A172 (cell line): ENCODE results near the gene GP9. TPM values are rescaled to one million over a fixed set of nuclear protein-coding genes. Genes with fewer than 3 reads are reported as not detected.

ENCODE experiments used
- DNase-seq: peaks from one replicate; pipeline ENCODE4 v3.0.0-alpha.2; 2015; ENCODE audit warnings: low spot score
- total RNA-seq: library from RNA; depleted of rRNA; stranded (reverse); fragments of >200 nt; shearing (Covaris generic); gene quantifications from 2 replicates; pipeline ENCODE4 v1.2.3, GENCODE V29; 2014

Gene GP9
- total RNA-seq, 1 experiment from 2014 or later, result not detected

DNA sequence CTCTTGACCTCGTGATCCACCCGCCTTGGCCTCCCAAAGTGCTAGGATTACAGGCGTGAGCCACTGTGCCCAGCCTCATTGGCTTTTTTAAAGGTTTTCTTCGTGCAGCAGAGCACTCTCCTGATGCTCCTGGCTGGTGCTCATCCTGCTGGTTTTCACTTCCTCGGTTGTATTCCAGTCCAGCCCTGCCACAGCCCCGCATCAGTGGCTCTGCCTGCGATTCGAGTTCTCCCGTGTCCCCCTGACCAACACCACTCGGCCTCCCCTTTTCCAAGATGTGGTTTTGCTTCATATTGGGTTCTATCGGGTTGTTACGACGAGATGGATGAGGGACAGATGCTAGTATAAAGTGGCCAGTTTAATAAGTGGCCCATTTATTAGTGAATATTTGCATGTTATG, 31.7 kb upstream of the GP9 start:
- no peak for DNase-seq

DNA sequence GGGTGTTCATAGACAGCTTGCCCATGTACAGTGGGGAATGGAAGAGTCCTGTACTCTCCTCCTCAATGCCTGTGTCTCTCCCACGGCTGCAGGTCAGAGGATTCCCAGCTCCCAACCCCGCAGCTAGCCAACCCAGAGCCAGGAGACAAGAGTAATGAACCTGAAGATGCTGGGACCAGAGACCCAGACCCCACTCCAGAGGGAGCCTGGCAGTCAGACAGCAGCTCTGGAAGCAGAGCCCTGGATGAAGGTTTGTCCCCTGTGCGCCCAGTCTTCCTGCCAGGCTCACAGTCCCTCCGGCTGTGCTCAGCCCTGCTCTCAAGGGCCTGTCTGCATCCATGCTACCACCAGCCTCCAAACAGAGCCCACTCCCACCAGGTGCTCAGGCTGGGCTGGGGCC, 30.0 kb upstream of the GP9 start:
- no peak for DNase-seq

DNA sequence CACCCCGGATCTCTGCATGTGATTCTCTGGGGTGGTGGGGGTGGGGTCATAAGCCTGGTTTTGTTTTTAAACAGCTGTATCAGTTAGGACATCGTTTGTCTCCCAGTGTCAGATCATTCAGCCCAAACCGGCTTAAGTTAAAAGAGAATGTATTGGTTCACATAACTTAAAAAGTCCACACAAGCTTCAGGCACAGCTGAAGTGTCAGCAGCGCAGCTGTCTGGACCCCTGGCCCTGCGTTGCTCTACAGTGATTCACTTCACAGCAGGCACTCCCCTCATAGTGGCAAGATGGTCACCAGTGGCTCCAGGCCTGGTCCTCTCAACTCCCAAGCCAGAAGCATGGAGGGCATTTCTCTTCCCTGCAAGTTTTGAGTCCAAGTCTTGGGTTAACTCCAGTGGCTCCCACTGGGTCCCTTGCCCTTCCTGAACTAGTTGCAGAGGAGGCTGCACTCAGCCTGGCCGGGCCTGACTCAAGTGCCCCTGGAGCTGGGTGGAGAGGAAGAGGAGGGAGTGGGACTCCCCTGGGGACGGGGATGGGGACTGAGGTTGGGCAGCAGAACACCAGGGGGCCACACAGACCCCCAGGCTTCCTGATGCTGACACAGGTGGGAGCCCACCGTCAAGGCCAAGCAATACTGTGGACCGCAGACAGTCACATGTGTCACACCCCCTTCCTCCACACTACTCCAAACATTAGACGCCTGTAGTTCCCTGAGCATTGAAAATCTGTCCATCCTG, 28.9 kb upstream of the GP9 start:
- DNase-seq, result no peak

DNA sequence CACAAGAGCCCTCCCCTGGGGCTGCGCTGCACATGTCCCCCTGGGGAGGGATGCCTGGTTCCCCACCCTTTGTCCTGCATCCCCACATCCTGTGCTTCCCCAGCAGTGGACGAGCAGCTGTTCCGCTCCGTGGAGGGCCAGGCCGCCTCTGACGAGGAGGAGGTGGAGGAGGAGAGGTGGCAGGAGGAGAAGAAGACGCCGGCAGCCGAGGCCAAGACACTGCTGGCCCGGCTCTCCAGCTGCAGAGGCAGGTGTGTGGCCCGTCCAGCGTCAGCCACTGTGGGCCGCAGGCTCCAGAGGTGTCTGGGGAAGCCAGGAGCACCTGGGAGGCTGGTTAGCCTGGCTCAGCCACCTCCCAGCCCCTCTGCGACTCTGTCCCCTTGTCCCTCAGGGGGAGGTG, 27.9 kb upstream of the GP9 start:
- no peak for DNase-seq

DNA sequence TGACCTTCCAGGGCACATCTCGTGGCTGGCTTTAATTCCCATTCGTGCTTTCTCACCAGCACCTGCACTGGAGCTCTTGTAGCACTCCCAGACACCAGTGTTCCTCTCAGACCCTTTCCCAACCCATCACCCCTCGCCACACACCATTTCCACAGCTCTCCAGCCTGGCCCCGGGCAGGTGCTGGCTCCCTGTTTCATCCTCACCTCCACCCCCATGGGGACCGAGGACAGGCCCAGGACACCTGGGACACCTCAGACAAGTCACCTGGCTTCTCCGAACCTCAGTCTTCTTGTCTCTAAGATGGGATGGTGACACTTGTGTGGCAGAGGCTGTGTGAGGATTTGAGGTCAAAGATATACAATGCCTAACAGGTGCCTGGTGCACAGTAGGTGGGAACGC, 27.4 kb upstream of the GP9 start:
- DNase-seq, result no peak

DNA sequence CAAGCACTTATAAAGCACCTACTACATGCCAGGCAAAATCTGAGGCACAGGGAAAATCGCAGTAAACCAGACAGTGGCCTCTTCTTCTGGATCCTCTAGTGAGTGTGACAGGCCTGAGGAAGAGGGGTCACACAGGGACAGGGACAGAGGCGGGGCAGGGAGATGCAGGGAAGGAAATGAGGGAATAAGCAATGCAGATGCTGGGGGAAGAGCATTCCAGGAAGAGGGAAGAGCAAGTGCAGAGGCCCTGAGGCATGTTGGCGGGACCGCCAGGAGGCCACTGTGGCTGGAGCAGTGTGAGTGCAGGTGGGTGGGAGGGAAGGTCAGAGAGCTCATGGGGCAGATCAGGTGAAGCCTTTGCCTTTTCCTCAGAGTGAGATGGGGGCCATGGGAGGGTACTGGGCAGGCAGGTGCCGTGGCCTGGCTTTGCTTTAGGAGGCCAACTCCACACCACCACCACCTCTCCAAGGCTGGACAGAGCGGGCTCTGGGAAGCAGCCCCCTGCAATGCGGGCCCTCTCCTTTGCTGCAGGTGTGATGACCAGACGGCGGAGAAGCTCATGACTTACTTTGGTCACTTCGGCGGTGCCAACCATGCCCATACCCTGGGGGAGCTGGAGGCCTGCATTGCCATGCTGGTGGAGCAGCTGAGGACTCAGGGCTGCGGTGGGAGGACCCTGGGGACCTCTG, 26.8 kb upstream of the GP9 start:
- no peak for DNase-seq

DNA sequence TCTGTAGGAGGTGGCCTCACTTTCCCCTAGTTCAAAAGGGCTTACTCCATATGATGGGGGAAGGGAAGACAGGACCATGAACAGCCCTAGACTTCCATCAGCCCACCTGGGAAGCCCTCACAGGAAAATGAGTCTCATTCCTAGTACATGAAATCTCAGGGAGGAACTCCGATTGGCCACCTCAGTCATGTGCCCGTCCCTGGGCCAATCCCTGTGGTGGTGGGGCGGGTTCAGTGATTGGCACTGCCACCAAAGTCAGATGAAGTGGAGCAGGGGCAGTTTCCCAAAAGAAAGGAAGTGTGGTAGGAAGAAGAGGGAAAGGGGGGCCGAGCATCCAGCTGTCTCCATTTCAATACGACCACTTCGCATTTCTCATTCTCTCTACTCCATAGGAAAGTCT, 25.9 kb upstream of the GP9 start:
- DNase-seq, result no peak

DNA sequence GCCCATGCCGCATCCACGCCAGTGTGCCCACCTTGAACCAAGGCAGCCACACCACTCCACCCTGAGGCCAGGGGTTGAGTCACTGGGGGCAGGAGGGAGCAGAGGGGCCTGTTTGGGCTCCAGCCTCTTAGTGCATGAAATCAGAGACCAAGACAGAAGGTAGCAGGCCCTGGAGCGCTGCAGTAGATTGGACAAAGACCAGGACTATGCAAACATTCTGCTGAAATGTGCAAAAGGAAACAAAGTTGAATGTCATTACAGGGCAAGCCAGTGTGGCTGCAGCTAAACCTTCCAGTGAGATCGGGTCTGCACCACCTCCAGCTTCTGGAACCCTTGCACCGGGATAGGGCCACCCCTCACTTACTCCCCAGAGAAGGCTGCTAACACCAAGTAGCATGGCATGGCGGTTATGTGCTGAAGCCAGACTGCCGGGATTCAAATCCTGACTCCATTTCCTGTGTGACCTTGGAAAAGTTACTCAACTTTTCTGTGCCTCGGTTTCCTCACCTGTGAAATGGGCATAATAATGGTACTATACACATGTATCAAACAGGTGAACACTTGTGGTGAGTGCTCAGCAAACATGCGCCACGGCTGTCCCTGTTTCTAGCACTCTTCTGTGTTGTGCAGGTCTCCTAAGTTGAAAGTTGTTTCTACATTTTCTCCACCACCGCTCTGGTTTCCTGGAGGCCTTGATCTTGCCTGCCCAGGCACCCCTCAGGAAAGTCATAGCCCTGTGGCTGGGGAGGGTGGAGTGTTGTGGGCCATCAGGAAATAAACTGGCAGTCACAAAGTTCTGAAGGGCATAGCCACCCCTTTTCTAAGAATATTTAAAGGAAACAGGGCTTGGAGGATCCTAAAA, 25.0 kb upstream of the GP9 start:
- no peak for DNase-seq

DNA sequence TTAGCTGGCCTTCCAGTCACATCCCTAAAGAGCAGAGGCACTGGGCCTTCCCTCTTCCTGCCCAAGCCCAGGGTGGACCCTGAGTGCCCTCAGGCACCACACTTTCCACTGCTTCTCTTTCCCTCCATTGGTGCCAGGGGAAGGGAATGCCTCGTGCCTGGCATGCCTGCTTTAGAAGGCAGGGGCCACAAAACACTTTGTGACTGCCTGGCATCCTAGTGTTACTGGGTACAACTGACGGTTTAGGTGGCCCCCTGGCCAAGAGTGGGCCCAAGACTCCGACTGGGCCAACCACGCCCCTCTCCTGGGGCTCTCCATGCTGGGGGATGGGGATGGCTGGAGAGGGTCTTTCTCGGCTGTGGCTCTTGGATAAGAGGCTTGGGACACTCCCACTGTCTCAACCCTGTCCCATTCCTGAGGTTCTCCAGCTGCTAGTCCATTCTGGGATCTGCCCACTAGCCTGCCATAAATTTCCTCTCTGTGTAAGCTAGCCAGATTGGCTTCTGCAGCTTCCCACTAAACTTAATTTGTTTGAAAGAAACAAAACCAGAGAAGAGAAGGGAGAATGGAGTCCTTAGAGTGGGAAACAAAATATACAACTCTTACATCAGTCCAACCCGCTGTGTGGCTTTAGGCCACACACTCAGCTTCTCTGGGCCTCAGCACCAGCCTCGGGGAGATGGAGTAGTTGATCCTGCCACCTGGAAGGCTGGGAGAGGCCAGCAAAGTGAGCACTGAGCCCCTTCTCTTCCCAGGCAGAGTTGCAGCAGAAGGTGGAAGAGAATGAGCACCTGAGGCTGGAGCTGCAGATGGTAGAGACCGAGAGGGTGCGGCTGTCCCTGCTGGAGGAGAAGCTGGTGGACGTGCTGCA, 24.1 kb upstream of the GP9 start:
- no peak for DNase-seq

DNA sequence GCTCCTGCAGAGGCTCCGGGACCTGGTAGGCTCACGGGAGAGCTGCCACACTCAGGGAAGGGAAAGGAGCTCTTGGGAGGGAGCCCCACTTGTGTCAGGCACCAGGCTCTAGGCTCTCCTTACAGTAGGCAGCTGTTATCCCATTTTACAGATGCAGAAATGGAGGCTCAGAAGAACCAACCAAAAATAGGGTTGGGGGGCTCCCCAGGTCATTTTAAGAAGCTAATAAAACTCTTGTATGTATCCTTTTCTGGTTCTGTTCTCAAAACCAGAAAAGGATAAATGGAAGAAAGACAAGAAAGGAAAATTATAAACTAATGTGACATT, 23.5 kb upstream of the GP9 start:
- DNase-seq, result no peak

DNA sequence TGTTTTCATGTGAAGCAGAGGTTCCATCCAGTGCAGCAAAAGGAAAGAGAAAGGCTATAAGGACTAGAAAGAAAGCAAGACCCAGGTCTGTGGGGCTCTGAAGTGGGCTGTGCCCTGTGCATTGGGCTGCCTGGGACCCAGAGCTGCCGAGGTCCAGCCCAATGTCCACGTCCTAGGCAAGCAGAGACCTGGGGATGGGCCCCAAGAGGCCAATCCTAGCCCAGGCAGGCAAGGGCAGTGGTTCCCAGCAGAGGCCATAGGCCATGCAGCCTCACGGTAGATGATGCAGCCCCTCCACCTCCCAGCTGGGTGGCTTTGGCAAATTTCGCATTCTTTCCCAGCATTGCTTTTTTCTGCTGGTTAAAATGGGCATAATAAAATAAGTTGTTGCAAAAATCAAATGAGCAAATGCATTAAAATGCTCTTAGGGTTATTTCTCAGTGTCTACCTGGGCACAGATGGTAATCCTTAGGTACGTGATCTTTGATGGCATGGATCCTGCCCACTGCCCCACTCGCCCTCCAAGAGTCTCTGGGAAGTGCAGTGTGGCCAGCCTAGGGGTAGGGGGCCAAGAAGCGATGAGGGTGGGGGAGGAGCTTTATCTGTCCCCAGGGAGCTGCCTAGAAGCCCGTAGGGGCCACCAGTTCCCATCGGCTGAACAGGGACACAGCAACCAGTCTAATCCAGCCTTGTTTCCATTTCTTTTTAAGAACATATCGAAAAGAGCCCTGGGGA, 22.3 kb upstream of the GP9 start:
- no peak for DNase-seq

DNA sequence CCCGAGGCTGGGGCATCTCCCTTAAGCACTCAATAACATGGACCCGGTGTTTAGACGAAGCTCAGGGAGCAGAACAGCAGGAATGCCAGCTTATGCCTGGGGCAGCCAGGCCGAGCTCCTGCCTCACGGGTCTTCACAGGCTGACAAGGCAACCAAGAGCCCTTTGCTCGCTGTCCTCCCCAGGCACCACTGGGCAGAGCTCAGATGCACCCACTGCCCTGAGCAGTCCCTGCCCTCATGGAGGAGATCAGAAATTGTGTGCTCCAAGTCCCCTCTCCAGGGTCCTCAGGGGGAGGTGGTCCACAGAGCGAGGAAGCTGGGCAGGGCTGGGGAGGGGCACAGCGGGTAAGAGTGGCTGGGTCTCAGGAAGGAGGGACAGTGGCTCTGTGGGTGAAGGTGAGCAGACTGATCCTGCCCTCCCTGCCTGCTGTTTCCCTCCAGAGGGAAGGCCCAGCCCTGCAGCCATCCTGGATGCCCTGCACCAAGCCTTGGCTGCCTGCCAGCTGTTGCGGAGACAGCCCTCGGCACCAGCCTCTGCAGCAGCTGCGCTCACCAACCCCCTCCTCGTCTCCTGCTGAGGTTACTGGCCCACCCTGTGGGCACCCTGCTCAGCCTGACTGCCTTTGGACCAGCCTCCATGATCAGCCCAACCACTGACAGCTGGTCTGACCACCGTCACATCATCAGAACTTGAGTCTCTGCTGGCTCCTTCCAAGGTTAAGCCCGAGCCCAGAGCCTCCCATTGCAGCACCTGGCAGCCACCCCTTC, 21.1 kb upstream of the GP9 start:
- no peak for DNase-seq

DNA sequence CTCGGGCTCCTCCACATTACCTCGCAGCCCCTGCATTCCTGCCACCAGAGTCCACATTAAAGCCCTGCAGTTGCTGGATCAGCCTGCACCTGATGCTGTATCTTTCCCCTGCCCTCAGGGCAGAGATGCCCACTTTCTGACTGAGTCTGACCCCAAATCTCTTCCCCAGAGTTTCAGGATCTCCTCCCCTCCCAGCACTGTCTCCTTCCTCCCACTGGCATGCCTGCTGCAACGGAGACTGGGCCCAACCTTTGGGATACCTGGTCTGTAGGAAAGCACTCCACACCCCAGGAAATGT, 20.6 kb upstream of the GP9 start:
- DNase-seq, result no peak

DNA sequence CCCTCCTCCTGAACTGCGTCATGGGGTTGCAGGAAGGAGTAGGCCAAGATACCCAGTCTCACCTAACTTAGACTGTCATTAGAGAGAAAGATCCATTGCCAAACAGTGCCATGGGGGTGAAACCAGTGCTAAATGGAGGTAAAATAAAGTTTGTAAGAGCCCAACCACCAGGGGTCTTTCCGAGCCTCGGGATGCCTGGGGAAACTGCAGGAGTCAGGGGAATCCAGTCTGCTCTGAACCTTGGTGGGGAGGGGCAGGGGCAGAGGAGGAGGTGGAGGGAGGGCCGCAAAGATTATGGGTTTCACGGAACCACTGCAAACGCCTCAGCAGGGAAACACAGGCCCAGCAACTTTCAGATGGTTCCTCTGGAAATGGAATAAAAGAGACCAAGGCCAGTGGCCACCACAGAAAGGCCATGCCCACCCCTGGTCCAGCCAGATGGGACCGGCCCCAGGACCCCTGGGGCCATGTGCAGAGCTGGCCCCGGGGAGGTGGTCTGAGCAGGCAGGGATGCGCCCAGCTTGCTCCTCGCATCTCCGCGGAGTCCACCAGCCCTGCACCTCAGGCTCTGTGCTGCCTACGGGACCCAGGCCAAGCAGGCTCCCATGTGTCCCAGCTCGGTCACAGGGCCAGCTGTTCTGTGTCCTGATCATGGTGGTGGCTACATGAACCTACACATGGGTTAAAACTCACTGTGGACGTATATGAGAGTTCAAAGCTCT, 19.8 kb upstream of the GP9 start:
- no peak for DNase-seq

DNA sequence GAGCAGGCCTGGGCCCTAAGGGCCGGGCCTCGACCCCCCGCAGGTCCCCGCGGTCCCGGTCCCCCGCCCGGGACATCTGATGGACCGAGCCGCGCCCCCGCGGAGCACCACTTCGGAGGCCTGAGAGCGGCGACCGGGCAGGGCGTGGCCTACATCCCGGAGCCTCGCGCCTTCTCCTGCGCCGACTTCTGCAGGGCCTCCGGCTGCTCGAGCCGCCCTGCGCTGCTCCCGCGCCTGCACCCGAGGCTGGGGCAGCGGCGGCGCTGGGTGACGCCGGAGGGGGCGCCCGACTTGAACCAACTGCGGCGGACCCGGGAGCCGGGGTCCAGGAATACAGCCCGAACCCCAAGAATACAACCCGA, 14.9 kb upstream of the GP9 start:
- DNase-seq, result no peak

DNA sequence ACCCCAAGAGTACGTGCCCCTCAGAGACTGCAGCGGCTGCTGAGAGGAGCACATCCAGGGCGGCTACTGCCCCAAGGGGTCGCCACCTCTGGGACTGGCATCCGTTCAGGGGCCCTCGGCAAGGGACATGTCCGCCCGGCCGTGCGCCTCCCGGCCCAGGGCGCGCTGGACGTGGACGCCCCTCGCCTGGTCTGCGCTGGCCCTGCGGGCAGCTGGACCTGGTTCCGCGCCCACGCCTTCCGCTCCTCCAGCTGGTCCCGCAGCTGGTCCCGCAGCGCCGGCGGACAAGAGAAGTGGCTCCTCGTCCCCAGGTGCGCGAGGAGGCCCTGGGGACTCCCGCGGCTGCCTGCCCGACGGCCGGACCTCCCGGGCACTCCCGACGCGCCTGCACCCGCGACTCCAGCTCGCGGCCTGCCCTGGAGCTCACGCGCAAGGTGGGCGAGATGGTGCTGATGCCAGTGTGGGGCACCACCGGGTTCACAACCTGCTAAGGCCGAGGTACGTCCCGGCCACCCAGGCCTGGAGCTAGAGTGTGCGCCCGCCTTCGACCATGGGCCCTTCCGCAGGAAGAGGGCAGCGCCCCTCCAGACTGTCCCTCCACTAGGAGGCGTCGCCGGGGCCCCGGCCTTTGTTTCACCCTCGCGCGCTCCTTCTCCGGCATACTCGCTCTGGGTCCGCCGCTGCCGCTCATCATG, 14.4 kb upstream of the GP9 start:
- DNase-seq, result no peak

DNA sequence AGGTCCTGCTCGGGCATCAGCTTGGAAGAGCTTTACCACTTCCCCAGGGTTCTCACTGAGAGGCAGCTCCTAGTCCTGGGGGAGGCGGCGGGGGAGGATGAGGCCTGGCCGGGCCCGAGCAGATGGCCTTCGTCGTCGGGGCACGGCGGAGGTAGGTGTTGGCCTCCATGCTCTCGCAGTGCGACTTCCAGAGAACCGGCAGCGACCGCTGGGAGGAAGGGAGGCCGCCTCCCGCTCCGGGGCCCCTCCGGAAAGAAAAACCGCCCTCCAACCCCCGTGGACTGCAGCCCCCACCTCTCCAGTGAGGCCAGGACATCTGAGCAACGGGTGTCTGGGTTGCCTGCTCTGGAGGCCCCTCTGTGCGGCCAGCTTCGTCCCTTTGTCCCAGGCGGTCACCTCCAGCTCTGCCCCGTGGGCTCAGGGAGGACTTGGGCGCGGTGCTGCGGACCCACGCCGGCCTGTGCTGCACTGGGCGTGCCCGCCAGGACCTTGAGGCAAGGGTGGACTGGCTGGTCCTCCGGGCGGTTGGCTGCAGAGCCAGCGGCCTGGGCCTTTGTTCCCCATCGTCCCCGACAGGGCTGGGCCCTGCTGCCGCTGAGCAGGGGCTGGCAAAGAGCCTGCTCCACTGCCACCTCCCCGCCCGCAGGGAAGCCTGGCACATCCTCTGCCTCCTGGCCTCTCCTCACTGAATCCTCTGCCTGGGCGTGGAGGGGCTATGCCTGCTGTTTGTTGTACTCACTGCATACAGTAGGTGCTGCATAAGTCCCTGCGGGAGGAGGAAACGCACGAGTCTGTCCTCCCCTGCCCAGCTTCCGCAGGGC, 13.6 kb upstream of the GP9 start:
- no peak for DNase-seq

DNA sequence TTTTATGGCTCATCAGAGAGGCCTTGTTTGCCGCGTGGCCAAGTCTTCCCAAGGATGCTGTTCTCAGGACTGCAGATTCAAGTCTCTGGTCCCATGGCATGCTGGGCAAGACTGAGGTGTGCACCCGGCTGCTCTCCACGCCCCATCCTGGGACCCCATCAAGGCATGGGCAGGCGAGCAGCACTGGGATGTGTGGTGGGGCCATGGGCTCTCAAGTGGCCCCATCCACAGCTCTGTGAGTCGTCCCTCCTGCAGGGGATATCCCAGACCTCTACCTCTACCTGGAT, 13.1 kb upstream of the GP9 start:
- DNase-seq, result no peak
